NCI-H1105 (cell line): Measurements from ENCODE around the gene UNKL.
"Not testable (repeated sequence)": the region's sequence is repeated elsewhere in the genome, so short reads cannot be mapped to it uniquely, and the experiment has no call there.

Experiments used
- DNase-seq: peaks from one replicate; lab custom pipeline; 2025; lab: John Stamatoyannopoulos, UW

Gene UNKL

GRCh38 chr16:1445518-1446203 is 31.2 kb upstream of the UNKL start:
- DNase-seq, result no peak

GRCh38 chr16:1444730-1445517 is 30.4 kb upstream of the UNKL start:
- DNase-seq, result no peak

GRCh38 chr16:1443980-1444729 is 29.7 kb upstream of the UNKL start, which contains the start of gene CCDC154:
CCDC154 (minus strand) TSS chr16:1444556; CDS start chr16:1444322, 234 bp downstream.
- no peak for DNase-seq

- no peak for DNase-seq
These were observed 29.0 kb upstream of the UNKL start for GRCh38 chr16:1443403-1443973.

GRCh38 chr16:1442697-1443096 is 28.2 kb upstream of the UNKL start:
- DNase-seq, result no peak

GRCh38 chr16:1441391-1441829 is 26.9 kb upstream of the UNKL start:
- DNase-seq, result no peak

GRCh38 chr16:1439699-1440074 is 25.2 kb upstream of the UNKL start:
- DNase-seq, result not testable (repeated sequence)

GRCh38 chr16:1439058-1439698 is 24.7 kb upstream of the UNKL start:
- no peak for DNase-seq

- DNase-seq, result no peak
These were observed 23.9 kb upstream of the UNKL start for GRCh38 chr16:1438229-1439057.

- DNase-seq, result no peak
These were observed 23.1 kb upstream of the UNKL start for GRCh38 chr16:1437606-1438005.

GRCh38 chr16:1436731-1437355 is 22.3 kb upstream of the UNKL start:
- DNase-seq, result no peak

GRCh38 chr16:1435921-1436697 is 21.6 kb upstream of the UNKL start:
- DNase-seq, result no peak

GRCh38 chr16:1434644-1435592 is 20.4 kb upstream of the UNKL start:
- no peak for DNase-seq

- no peak for DNase-seq
These were observed 19.3 kb upstream of the UNKL start for GRCh38 chr16:1433756-1434155.

GRCh38 chr16:1433263-1433560 is 18.7 kb upstream of the UNKL start:
- DNase-seq, result no peak

- DNase-seq, result no peak
These were observed 18.1 kb upstream of the UNKL start for GRCh38 chr16:1432388-1433262.

- DNase-seq, result no peak
These were observed 17.2 kb upstream of the UNKL start for GRCh38 chr16:1431497-1432270.
